HFF-Myc (cell line): ENCODE data around the gene FOXK2.

Experiments
- DNase-seq: peaks from one replicate; pipeline ENCODE4 v3.0.0-alpha.2; 2011; ENCODE audit warnings: low read depth; ENCODE audit errors: extremely low read depth
- H3K4me3 ChIP-seq: replicated peaks from 2 replicates; pipeline ENCODE4 v1.5.1; 2011; ENCODE audit warnings: low read depth, mild to moderate bottlenecking, control low read depth, low read length
- TF ChIP-seq, protein P1 (sequence below): IDR thresholded peaks from 2 replicates; pipeline ENCODE4 v1.5.1; 2012; ENCODE audit warnings: mild to moderate bottlenecking, low read depth, low read length, control low read depth; ENCODE audit errors: missing control alignments

FOXK2 gene

DNA sequence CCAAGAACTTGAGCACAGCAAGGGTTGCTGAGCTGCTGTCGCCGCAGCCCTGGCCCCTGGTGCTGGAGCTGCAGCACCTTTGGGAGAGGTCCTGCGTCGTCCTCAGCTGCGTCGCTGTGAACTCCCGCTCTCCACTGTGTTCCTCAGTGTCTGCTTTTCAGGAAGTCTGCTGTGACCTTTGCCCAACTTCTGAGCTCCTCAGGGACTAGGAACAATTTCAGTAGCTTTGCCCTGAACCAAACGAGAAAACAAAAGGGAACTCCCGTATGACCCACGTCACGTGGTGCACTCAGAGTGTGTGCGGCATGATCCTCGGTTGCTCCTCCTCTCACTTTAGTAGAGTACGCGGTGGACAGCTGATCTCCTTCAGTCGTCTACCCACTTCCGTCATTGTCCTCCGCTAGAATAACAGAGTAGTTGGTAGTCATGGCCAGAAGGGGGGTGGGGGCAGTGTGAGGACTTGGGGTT is 84.5 kb downstream of the FOXK2 start:
- no peak overlapping the region for H3K4me3 ChIP-seq
- TF ChIP-seq, protein P1, sequence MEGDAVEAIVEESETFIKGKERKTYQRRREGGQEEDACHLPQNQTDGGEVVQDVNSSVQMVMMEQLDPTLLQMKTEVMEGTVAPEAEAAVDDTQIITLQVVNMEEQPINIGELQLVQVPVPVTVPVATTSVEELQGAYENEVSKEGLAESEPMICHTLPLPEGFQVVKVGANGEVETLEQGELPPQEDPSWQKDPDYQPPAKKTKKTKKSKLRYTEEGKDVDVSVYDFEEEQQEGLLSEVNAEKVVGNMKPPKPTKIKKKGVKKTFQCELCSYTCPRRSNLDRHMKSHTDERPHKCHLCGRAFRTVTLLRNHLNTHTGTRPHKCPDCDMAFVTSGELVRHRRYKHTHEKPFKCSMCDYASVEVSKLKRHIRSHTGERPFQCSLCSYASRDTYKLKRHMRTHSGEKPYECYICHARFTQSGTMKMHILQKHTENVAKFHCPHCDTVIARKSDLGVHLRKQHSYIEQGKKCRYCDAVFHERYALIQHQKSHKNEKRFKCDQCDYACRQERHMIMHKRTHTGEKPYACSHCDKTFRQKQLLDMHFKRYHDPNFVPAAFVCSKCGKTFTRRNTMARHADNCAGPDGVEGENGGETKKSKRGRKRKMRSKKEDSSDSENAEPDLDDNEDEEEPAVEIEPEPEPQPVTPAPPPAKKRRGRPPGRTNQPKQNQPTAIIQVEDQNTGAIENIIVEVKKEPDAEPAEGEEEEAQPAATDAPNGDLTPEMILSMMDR: no peak
- no peak for DNase-seq

DNA sequence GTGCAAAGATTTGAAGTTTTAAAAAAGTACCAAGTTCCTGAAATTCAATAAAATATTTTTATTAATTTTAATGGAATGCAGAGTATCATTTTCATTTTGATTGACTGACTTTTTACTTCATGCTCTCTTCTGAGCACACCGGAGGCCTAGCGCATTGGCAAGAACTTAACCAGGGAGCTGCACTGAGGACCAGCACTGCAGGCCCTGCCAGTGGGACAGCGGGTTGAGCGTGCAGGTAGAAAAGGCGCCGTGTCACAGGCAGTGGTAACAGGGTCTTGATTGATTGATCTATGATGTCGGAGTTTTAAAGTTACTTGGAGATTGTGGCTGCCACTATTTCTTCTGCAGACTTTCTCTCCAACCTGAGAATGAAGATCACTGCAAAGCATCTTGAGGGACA is 85.0 kb downstream of the FOXK2 start:
- no peak overlapping the region for H3K4me3 ChIP-seq
- no peak for DNase-seq
- TF ChIP-seq, protein P1: no peak

DNA sequence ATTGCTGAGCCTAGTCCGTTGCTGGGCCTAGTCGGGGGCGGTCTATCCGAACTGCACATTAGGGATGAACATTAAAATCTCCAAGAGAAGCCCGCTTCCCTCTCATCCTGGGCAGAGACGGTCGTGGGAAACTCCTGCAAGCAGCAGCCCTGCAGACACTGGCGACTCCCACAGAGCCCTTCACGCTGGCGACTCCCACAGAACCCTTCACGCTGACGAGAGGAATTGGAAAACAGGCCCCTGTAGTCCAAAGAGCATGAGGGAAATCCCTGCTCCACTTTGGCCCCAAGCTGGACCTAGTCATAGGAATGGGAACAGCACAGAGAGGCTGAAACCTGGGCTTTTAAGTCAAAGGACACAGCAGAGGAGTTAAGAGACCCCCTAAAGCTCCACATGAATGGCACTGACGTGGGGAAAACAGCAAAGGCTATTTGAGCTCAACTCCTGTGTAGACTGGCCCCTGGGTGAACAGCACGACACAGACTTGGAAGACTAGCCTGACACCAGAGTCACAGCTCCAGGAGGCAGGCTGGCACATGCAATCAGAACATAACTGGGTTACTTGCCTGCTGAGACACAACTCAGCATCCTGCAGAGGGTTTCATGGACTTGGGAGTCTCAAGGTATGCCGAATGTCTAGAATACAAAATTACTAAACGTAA is 86.5 kb downstream of the FOXK2 start:
- TF ChIP-seq, protein P1: no peak
- no peak overlapping the region for H3K4me3 ChIP-seq
- no peak for DNase-seq

DNA sequence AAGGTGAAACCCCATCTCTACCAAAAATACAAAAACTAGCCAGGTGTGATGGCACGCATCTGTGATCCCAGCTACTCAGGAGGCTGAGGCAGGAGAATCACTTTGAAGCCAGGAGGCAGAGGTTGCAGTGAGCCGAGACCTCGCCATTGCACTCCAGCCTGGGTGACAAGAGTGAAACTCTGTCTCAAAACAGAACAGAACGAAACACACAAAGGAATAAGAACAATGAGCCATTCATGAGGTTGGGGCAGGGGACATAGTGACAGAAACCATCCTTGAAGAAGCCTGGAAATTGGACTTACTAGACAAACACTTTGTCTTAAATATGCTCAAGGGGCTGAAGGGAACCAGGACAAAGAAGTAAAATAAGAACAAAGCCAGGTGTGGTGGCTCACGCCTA is 89.3 kb downstream of the FOXK2 start:
- TF ChIP-seq, protein P1: no peak

DNA sequence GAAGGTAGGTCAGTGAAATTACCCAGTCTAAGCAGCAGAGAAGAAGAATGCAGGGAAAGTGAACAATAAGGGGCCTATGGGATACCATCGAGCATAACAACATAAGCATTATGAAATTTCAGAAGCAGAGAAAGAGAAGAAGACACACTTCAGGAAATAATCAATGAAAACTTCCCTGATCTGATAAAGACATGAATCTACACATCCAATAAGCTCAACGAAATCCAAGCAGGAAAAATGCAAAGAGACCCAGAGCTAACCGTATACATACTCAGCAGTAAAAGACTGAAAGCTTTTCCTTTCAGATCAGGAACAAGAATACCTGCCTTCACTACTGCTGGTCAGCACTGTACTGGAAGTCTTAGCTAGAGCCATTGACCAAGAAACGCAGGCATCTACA is 90.1 kb downstream of the FOXK2 start:
- no peak for DNase-seq
- TF ChIP-seq, protein P1: no peak
- H3K4me3 ChIP-seq: no peak overlapping the region

More for the DNA sequence above, 89.3 kb downstream of the FOXK2 start:
- no peak for DNase-seq
- no peak overlapping the region for H3K4me3 ChIP-seq

DNA sequence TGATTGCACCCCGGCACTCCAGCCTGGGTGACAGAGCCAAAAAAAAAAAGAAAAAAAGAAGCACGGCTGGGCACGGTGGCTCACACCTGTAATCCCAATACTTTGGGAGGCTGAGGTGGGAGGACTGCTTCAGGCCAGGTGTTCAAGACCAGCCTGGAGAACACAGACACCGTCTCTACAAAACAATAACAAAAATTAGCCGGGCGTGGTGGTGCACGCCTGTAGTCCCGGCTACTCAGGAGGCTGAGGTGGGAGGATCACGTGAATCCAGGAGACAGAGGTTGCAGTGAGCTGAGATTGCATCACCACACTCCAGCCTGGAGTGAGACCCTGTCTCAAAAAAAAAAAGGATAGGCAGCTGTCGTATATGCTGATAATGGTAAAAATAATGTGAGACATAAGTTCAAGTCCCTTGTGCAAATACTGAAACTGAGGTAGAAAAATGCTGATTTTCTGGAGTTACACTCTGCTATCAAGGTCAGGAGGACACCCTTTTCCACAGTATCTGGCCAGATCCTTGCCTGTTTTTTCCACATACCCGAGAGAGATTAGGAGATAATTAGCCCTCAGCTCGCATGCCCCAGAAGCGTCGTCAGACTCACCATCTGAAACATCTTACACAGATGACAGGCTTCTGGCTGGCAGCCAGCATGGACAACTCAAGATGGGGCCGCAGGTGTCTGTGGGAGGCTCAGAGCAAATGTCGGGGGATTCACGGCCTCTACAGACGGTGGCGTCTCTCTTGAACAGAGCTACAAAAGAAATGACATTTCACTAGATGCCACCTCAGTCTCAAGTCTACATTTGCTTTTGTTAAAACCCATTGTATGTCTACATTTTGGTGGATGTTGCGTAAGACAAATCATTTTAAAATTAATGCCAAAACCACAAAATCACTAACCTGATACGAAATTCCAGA is 91.9 kb downstream of the FOXK2 start:
- DNase-seq: no peak
- H3K4me3 ChIP-seq: no peak overlapping the region
- TF ChIP-seq, protein P1: no peak
